Tongue (tissue), 2 donors: ENCODE measurements around the gene CPAMD8. TPM values are rescaled to one million over a fixed set of nuclear protein-coding genes. Genes with fewer than 3 reads are reported as not detected.

Experiments
- DNase-seq: peaks from one replicate; pipeline ENCODE4 v3.0.0-alpha.2; 2015
- total RNA-seq: library from RNA; depleted of rRNA; stranded (reverse); fragments of >200 nt; gene quantifications from one replicate; pipeline ENCODE4 v1.2.3, GENCODE V29; 2014

CPAMD8 gene
- 6.2 TPM for total RNA-seq

DNA sequence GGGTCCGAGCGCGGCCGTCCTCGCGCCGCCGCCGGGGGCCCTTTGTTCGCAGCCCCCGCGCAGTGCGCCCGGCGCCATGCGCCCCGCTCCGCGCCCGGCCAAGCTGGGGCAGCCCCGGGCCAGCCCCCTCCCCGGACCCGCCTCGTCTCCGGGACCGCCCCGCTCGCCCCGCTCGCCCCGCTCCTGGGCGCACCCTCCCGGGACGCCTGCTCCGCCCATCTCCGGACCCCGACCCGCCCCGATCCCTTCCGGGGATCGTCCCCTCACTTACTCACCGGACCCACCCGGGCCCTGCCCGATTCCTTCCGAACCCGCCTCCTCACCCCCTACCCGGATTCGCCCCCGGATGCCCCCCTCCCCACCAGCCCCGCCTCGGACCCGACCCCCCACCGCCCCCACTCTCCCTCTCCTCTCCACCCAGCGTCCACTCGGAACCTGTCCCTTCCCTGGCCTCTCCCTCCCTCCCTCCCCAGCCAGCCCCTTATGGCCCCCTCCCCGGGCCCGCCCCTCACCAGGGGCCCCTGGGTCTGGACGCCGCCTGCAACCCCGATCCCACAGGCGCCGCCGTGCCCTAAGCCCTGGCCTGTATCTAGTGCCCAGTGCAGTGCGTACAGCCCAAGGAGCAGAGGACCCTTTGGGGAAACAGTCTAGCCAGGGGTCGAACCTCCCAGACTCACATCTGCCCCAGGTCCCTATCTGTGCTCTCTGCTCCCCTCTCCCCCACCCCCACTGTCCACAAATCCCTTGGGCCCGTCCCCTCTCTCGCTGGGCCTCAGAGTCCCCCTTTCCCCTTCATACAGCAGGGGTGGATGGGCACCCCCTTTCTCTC lies at the start of gene CPAMD8:
TSS of gene CPAMD8 (minus strand) at position 105 of the 829 bp plus-strand sequence. CDS start 168 bp downstream, outside the sequence.
- peak; percentile 33 for DNase-seq

DNA sequence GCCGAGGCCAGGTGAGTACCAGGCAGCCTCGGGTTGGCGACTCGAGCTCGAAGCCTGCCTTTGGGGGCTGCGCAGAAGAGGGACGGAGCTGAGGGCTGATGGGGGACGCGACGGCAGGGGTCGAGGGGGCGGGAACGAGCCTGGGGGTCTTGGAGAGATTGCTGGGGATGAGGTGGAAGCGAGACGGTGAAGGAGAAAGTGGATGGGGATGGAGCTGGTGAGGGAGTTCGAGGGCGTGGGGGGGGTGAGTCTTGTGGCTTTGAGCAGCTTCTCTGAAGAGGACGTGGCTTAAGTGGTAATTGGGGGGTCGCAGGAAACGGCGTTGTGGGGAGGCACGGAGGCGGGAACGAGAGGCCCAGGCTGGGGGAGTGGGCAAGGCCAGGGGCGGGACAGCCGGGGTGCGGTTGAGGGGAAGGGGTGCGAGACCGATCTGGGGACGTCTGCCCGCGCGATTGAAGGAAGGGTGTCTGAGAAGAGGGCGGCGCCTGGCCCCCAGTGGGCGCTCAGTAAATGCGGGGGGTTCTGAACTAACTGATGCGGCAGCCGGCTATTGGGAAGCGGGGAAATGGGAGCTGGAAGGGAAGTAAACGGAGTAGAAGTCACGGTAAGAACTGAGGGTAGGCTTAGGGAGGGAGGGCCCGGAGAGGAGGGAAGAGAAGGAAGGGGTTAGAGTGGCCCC lies 49.4 kb upstream of the CPAMD8 start:
- peak; percentile 60 for DNase-seq

DNA sequence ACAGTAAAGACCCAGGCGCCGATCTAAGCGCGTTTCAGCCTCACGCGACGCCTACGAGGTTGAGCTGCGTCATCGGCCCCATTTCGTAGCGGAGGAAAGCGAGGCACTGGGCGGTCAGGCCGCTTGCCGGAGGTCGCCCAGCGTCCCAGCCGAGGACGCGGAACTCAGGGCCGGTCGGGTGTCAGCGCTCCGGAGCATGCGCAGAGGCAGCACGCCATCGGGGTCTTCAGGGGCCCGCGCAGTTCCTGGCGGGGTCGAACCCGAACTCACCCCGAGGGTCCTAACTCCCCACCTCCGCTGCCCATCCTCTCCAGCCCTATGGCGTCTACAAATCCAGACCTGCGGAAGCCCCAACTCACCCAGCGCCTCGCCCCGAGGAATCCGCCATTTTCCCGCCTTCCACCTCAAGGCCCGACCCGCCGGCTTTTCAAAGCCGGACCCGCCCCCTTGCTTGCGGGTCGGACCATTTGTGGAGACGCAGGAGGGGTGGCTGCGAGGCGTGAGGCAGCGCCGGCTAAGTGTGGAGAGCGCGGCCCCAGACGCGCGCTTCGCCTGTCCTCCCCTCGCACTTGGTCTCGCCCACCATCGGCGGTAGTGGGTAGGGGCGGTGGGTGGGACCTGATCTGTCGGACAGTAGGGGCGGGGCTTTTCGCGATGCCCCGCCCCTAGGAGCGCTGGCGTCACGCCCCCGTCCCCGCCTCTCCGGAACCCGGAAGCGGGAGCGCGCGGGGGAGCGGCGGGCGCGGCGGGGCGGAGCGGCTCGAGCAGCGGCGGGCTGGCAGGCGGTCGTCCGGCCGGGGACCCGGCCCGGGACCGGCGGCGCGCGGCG lies 48.6 kb upstream of the CPAMD8 start, which contains the start of the genes HAUS8 and MYO9B:
TSS of gene HAUS8 (minus strand) at position 418 of the 829 bp plus-strand sequence. CDS start at position 388, 30 bp downstream.
TSS of gene MYO9B (plus strand) at position 743 of the 829 bp plus-strand sequence. CDS start 25,941 bp downstream, outside the sequence.
- DNase-seq = peak; percentile 100

DNA sequence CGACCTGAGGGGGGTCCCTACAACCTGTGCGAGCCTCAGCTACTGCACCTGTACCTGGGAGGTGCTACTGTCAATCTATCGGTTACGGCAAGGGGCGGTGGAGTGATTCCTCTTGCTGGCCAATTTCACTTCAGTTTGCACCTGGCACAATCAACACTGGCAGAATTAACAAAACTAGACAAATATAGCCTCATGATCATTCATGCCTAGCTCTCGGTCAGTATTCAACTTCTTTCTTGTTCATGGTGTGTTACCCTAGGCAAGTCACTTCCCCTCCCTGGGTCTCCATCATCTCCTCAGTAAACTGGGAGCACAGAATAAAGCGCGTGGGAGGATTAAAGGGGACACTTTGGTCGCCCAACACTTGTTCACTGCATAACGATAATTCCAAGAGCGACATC lies 48.0 kb upstream of the CPAMD8 start:
- DNase-seq = no peak

DNA sequence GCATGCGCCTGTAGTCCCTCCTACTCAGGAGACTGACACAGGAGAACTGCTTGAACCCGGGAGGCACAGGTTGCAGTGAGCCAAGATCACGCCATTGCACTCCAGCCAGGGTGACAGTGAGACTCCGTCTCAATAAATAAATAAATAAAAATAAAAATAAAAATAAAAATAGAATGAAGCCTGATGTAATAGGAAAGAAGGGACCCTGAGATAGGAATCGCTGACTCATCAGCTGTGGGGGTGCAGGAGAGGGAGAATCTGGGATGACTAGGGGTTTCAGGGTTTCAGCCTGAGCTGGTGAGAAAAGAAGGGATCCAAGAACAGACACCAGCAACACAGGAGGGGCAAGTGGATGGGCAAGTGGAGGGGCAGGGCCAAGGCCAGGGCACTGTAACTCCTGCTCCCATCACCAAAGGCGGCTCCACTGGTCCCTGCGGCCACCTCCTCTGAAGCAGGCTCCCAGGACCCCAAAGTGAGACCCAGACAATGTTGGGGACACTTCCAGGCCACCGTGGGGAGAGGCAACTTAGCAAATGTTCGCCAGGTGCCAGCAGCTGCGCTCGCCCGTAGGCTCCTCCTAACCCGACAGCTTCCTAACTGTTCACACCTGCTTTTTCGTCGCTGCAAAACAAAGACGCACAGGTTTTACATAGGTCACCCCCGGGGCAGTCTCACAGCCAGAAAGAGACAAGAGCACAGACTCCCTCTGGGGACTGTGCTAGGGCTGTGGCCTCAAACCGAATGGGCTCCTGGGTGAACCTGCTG lies 47.4 kb upstream of the CPAMD8 start:
- no peak for DNase-seq

DNA sequence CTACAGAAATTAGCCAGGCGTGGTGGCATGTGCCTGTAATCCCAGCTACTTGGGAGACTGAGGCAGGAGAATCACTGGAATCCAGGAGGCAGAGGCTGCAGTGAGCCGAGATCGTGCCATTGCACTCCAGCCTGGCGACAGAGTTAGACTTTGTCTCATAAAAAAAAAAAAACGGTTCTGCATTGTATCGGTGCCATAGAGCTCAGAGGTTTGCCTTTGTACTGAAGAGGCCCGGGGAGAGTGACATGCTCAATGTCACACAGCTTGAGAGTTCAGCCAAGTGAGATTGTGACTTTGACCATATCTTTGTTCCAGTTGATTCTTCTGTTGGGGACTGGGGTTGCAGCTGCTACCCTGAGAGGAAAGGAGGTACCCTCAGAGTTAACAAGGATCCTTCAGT lies 44.3 kb upstream of the CPAMD8 start:
- DNase-seq = no peak

DNA sequence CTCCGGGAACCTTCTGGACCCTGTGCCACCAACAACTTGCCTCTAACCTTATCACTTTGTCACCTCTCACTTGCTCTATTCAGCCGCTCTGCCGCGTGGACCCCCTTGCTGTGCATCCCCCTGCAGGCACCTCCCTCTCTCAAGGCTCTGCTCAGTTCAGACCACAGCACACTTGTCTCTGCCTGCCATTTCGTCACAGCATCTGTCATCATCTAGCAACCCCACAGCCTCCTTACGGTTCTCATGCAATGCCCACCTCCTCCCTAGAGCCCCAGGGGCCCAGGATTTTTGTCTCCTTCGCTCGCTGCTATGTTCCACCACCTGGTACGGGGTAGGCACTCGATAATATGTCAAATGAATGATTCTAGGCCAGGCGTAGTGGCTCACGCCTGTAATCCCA lies 43.8 kb upstream of the CPAMD8 start:
- no peak for DNase-seq

DNA sequence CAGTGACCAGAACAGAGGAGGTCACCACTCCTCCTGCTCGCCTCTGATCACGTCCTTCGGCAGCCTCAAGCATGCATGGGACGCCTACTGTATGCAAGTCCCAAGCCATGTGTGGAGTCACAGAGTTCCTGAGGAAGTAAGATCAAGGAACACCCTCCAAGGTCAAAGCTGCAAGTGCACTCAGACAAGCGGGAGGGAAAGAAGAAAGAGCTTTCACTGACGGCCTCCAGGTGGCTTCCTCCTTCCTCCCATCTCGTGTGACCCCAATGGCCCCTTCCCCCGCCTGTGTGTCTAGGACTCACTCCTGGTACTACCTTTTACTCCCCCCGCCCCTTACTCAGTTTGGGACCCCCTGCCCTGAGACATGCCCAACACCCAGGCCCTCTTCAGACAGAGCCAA lies 42.6 kb upstream of the CPAMD8 start:
- DNase-seq = no peak

DNA sequence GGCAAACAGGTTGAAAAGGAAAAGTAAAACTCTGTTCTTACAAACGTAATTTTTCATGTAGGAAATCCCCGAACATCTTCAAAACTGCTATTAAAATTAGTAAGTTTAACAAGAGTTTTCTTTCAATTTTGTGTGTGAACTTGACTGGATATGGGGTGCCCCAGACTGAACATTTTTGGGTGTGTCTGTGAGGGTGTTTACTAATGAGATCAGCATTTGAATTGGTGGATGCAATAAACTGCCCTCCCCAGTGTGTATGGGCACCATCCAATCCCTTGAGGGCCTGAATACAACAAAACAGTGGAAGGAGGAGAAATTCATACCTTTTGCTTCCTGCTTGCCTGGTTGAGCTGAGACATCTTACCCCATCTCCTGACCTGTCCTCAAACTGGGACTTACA lies 36.8 kb upstream of the CPAMD8 start:
- no peak for DNase-seq

DNA sequence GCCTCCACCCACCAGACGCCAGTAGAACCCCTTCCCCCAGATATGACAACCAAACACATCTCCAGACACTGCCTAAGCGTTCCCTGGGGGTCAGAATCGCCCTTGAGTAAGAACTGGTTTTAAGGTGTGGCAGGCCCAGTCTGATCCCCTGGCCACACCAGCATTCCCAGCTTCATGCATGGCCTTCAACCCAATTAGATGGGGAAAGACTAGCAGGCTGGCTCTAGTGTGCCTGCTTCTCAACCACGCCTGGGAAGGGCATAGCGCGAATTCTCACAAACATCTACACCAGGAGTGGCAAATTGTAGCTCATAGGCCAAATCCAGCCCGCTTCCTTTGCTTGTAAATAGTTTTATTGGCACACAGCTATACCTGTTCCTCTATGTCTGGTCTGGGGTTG lies 35.1 kb upstream of the CPAMD8 start:
- no peak for DNase-seq

DNA sequence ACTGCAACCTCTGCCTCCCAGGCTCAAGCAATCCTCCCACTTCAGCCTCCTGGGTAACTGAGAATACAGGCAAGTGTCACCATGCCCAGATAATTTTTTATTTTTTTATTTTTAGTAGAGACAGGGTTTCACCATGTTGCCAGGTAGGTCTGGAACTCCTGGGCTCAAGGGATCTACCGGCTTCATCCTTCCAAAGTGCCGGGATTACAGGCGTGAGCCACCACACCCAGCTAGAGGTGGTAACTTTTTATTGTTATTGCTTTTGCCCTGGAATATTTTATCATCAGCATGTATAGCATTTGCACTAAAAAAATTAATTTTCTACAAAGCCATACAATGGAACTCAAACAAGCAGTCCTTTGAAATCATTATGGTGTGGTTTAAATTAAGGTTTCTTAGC lies 34.6 kb upstream of the CPAMD8 start:
- DNase-seq = no peak

DNA sequence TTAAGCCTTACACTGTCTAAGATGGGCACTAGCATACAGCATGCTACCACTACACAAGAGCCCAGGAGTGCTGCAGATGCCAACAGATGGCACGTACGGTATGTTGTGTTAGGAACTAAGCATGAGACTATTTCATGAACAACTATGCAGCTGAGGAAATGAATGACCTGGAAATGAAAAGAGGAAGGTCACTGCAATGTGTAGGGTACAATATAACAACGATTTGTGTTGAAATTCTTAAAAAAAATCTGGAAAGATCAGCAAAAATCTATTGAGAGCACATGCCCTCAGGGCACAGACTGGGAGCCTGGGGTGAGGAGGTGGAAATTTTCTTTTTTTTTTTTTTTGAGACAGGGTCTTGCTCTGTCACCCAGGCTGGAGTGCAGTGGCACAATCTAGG lies 34.2 kb upstream of the CPAMD8 start:
- DNase-seq = no peak

DNA sequence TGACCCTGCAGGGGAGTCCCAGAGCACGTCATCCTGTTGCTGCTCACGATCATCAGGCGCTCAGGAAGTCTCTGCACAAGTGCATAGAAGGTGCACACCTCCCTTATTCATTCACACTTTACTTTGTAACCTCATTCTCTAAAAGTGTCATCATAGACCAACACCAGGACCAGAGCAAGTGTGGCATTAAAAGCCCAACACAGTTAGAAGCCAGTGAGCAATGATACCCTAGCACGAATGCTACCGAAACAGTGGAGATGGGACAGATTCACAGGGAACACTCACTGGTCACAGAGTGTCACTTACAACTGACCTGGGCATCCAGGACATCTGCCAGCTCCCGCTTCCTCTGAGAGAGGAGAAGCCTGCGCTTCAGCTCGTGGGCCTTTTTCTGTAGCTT lies 31.6 kb upstream of the CPAMD8 start:
- no peak for DNase-seq

DNA sequence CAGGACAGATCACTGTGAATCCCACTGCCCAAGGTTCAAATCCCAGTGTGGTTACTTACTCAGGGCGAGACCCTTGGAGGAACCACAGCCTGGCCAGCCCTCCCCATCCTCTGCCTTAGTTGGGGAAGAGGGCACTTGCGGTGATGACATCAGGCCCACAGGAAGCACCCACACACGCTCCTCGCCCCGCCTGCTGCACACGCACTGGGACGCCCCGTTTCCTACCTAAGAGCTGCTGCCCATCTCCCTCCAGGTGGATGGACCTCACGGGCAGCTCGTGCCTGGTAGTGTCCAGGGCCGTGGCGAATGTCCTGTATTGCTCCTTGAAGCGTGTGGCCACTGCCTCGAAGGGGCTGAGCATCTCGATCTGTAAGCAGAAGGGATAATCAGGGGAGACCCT lies 29.0 kb upstream of the CPAMD8 start:
- no peak for DNase-seq

DNA sequence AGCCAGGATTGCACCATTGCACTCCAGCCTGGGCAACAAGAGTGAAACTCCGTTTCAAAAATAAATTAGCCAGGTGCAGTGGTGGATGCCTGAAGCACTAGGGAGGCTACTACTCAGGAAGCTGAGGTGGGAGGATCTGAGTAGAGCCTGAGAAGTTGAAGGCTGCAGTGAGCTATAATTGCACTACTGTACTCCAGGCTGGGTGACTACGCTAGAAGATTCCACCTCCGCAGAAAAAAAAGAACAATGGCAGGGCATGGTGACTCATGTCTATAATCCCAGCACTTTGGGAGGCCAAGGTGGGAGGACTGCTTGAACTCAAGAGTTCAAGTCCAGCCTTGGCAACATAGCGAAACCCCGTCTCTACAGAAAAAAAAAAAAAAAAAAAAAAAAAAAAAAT lies 28.1 kb upstream of the CPAMD8 start:
- no peak for DNase-seq

DNA sequence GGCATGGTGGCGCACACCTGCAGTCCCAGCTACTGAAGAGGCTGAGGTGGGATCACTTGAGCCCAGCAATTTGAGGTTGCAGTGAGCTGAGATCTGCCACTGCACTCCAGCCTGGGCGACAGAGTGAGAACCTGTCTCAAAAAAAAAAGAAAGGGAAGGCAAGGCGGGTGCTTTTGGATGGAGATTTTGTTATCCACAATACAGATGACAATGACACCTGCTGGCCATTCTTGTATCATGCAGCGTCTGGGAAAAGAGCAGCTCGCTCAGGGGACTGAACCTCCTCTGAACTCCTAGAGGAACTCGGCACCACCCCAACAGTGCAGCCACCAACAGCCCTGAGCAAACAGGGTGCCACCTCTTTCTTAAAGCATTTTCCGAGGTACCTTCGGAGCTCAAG lies 25.8 kb upstream of the CPAMD8 start:
- DNase-seq = peak; percentile 73

DNA sequence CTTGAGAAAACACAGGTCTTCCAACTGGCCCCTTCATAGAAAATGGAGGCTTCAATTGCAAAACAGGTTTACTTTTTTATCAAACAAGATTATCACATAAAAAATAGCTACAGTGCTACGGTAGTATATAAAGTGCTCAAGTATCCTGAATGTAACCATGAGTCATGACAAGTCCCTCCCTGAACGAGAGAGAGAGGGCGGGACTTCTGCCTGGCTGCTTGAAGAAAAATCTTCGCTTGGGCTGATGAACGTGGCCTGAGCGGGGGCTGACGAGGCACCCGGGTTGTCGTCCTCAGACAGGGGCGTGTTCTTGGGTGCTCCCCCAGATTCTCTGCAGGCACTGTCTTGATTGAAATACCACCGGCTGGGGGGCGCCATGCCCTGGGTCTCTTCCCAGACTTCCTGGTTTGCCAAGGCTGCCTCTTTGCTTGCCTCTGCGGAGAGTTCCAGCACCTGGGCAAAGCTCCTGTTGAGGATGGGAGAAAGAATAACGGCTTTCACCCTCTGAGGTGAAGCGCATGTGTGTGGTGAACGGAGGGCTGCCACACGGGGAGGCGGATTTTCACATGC lies 23.2 kb upstream of the CPAMD8 start:
- no peak for DNase-seq

DNA sequence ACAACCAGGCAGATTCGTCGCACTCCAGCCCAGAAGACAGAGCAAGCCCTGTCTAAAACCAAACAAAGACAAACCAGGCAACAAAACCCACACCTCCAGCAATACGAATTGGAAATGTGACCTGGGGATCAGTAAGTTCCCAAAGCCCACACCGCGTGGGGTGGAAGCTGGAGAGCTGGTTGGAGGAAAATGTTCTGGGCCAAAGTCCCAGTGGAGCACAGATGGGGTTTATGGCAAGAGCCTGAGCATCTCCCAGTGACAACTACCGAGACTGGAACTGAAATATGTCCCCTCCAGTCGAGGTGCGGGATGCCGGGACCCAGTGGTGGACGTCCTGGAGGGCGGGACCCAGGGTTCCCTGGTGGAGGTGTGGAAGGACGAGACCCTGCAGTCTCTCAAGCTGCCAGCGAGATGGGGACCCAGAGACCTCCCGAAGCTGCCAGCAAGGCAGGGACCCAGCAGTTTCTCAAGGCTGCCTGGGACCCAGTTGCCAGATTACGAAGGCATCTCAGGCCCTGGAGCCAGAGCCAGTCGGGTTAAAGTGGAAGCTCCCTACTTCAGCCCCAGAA lies 22.4 kb upstream of the CPAMD8 start:
- DNase-seq = no peak

DNA sequence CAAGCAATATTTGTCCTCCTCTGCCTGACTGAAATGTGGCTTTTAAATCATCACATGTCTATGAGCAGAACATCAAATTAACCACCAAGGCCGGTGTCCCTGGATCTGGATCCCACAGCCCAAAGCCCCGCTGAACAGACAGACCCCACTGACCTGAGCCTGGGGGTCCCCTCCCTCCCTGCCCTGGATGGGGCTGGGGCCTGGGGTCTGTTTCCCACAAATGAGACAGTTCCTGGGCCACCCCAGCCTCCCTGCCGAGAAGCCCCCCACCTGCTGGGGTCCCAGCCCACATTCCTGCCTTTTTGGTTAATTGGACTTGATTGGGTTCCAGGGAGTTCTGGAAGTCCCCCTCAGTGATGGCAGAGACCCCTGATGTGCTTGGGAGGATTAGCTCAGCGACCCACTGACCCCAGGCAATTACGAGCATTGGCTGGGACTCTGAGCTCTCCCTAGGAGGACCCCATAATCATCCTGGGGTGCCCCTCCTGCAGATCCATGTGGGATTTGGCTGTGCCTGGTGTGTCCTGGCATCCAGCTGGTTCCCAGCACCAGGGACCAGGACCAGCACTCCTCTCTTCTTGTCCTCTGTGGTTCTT lies 19.4 kb upstream of the CPAMD8 start:
- no peak for DNase-seq

DNA sequence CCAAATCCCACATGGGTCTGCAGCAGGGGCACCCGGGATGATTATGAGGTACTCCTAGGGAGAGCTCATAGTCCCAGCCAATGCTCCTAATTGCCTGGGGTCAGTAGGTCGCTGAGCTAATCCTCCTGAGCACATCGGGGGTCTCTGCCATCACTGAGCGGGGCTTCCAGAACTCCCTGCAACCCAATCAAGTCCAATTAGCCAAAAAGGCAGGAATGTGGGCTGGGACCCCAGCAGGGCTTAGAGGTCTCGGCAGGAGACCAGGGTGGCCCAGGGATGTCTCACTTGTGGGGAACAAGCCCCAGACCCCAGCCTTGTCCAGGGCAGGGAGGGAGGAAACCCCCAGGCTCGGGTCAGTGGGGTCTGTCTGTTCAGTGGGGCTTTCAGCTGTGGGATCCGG lies 17.1 kb upstream of the CPAMD8 start:
- no peak for DNase-seq

DNA sequence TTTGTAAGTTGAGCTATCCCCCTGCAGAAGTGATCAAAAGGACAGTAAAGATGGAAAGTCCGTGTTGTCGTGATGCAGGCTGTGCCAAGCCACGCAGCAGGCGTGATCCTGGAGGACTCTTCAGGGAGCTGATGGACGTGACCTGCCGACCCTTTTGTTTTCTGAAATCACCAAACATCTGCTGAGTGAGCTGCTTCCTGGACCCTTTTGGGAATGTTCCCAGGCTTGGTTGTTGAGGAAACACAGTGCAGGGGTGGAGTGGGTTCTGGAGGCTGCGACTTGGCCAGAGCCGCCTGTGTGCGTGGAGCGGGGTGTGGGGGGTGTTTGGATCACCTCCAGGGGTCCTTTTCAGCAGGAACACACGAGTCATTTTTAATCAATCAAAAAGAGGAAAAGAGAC lies 15.4 kb upstream of the CPAMD8 start:
- peak; percentile 64 for DNase-seq
